Mucosa of stomach (tissue), 1 donor: ENCODE measurements around the gene ST3GAL6.

Source experiments
- H3K27me3 ChIP-seq: one replicate; pipeline ENCODE4 v1.7.0; 2013; ENCODE audit warnings: mild to moderate bottlenecking, low read length; ENCODE audit not compliant: control insufficient read depth, insufficient read depth
- H3K36me3 ChIP-seq: one replicate; pipeline ENCODE4 v1.7.0; 2013; ENCODE audit warnings: low read length; ENCODE audit not compliant: control insufficient read depth, insufficient read depth
- H3K4me1 ChIP-seq: one replicate; pipeline ENCODE4 v1.7.0; 2013; ENCODE audit warnings: mild to moderate bottlenecking, low read length; ENCODE audit not compliant: control insufficient read depth, insufficient read depth
- H3K4me3 ChIP-seq: one replicate; pipeline ENCODE4 v1.7.0; 2013; ENCODE audit warnings: low read length
- H3K9ac ChIP-seq: one replicate; pipeline ENCODE4 v1.7.0; 2013; ENCODE audit warnings: mild to moderate bottlenecking, low read length, moderate library complexity
- H3K9me3 ChIP-seq: one replicate; pipeline ENCODE4 v1.7.0; 2013; ENCODE audit warnings: mild to moderate bottlenecking, low read length, moderate library complexity; ENCODE audit not compliant: control insufficient read depth
- donor health status: Pancreatic carcinoma.

ST3GAL6 gene

GRCh38 chr3:98731720-98732285 lies 31.3 kb upstream of the ST3GAL6 start:
- peak overlapping the region; percentile 57 for H3K9ac ChIP-seq
- peak overlapping the region; percentile 68 for H3K4me3 ChIP-seq
- H3K27me3 ChIP-seq: peaks cover 35% of the 10 kb centered on the region
- no peaks in the 10 kb centered on the region for H3K36me3 ChIP-seq
- no peaks in the 10 kb centered on the region for H3K9me3 ChIP-seq
- no peaks in the 10 kb centered on the region for H3K4me1 ChIP-seq

- H3K9ac ChIP-seq: peak overlapping the region; percentile 57
- no peaks in the 10 kb centered on the region for H3K4me1 ChIP-seq
- H3K27me3 ChIP-seq: peaks cover 35% of the 10 kb centered on the region
- no peaks in the 10 kb centered on the region for H3K36me3 ChIP-seq
- peak overlapping the region; percentile 68 for H3K4me3 ChIP-seq
- no peaks in the 10 kb centered on the region for H3K9me3 ChIP-seq
These were observed 30.7 kb upstream of the ST3GAL6 start for GRCh38 chr3:98732286-98733052.

- H3K9ac ChIP-seq: peak overlapping the region; percentile 57
- H3K4me1 ChIP-seq: no peaks in the 10 kb centered on the region
- no peaks in the 10 kb centered on the region for H3K9me3 ChIP-seq
- H3K27me3 ChIP-seq: peaks cover 35% of the 10 kb centered on the region
- peak overlapping the region; percentile 68 for H3K4me3 ChIP-seq
- H3K36me3 ChIP-seq: no peaks in the 10 kb centered on the region
These were observed 29.9 kb upstream of the ST3GAL6 start for GRCh38 chr3:98733053-98733811.

GRCh38 chr3:98733812-98734281 lies 29.3 kb upstream of the ST3GAL6 start:
- no peak overlapping the region for H3K4me3 ChIP-seq
- peaks cover 35% of the 10 kb centered on the region for H3K27me3 ChIP-seq
- H3K36me3 ChIP-seq: no peaks in the 10 kb centered on the region
- no peaks in the 10 kb centered on the region for H3K9me3 ChIP-seq
- H3K4me1 ChIP-seq: no peaks in the 10 kb centered on the region
- H3K9ac ChIP-seq: peak overlapping the region; percentile 57

GRCh38 chr3:98734306-98734705 lies 28.8 kb upstream of the ST3GAL6 start:
- Histone ChIP-seq H3K36me3 (no peaks in the 10 kb centered on the region), H3K27me3 (peaks cover 38% of the 10 kb centered on the region), H3K4me1 (no peaks in the 10 kb centered on the region), H3K9me3 (no peaks in the 10 kb centered on the region), H3K4me3 (no peak overlapping the region), H3K9ac (no peak overlapping the region)

- H3K4me3 ChIP-seq: no peak overlapping the region
- H3K36me3 ChIP-seq: no peaks in the 10 kb centered on the region
- no peaks in the 10 kb centered on the region for H3K4me1 ChIP-seq
- no peak overlapping the region for H3K9ac ChIP-seq
- H3K9me3 ChIP-seq: no peaks in the 10 kb centered on the region
- H3K27me3 ChIP-seq: peaks cover 41% of the 10 kb centered on the region
These were observed 28.4 kb upstream of the ST3GAL6 start for GRCh38 chr3:98734735-98735134.

GRCh38 chr3:98735296-98735695 lies 27.8 kb upstream of the ST3GAL6 start:
- peaks cover 41% of the 10 kb centered on the region for H3K27me3 ChIP-seq
- H3K4me1 ChIP-seq: no peaks in the 10 kb centered on the region
- H3K9me3 ChIP-seq: no peaks in the 10 kb centered on the region
- H3K4me3 ChIP-seq: no peak overlapping the region
- no peaks in the 10 kb centered on the region for H3K36me3 ChIP-seq
- no peak overlapping the region for H3K9ac ChIP-seq

GRCh38 chr3:98735761-98736269 lies 27.3 kb upstream of the ST3GAL6 start:
- Histone ChIP-seq H3K4me3 (no peak overlapping the region), H3K27me3 (peaks cover 41% of the 10 kb centered on the region), H3K9me3 (no peaks in the 10 kb centered on the region), H3K4me1 (peaks cover 1% of the 10 kb centered on the region), H3K9ac (no peak overlapping the region), H3K36me3 (no peaks in the 10 kb centered on the region)

- Histone ChIP-seq H3K9ac (no peak overlapping the region), H3K36me3 (no peaks in the 10 kb centered on the region), H3K27me3 (peaks cover 47% of the 10 kb centered on the region), H3K9me3 (no peaks in the 10 kb centered on the region), H3K4me3 (no peak overlapping the region), H3K4me1 (peaks cover 9% of the 10 kb centered on the region)
These were observed 25.8 kb upstream of the ST3GAL6 start for GRCh38 chr3:98737301-98737700.

- H3K4me3 ChIP-seq: no peak overlapping the region
- peaks cover 37% of the 10 kb centered on the region for H3K27me3 ChIP-seq
- no peaks in the 10 kb centered on the region for H3K36me3 ChIP-seq
- no peak overlapping the region for H3K9ac ChIP-seq
- no peaks in the 10 kb centered on the region for H3K9me3 ChIP-seq
- H3K4me1 ChIP-seq: peaks cover 9% of the 10 kb centered on the region
These were observed 23.9 kb upstream of the ST3GAL6 start for GRCh38 chr3:98739266-98739665.

GRCh38 chr3:98740324-98740723 lies 22.8 kb upstream of the ST3GAL6 start:
- H3K4me1 ChIP-seq: peaks cover 9% of the 10 kb centered on the region
- no peak overlapping the region for H3K4me3 ChIP-seq
- no peak overlapping the region for H3K9ac ChIP-seq
- H3K36me3 ChIP-seq: no peaks in the 10 kb centered on the region
- no peaks in the 10 kb centered on the region for H3K9me3 ChIP-seq
- peaks cover 31% of the 10 kb centered on the region for H3K27me3 ChIP-seq
